Thoracic aorta (tissue), 2 donors: ENCODE data around the gene ATXN7L1. TPM values are rescaled to one million over a fixed set of nuclear protein-coding genes. Genes with fewer than 3 reads are reported as not detected.
"Not testable (repeated sequence)": the region's sequence is repeated elsewhere in the genome, so short reads cannot be mapped to it uniquely, and the experiment has no call there.

ENCODE experiments used
- ATAC-seq: fragments of 150-250 bp; one replicate; pipeline ENCODE4 v1.8.0; 2017; ENCODE audit warnings: low read depth; ENCODE audit not compliant: insufficient number of reproducible peaks, low FRiP score
- DNase-seq: peaks from one replicate; pipeline ENCODE4 v3.0.0-alpha.2; 2020; ENCODE audit warnings: low spot score
- H3K27ac ChIP-seq, 2 donors: fragments of 200-600 bp; sonication (generic); 1 replicate in 1 of 2; 2 replicates in 1 of 2; pipeline ENCODE4 v1.5.1; 2016; ENCODE audit warnings: mild to moderate bottlenecking in 2 of 2, moderate library complexity in 2 of 2
- H3K27me3 ChIP-seq: fragments of 200-600 bp; sonication (generic); replicated peaks from 2 replicates; pipeline ENCODE4 v1.6.0; 2016; ENCODE audit warnings: mild to moderate bottlenecking; ENCODE audit not compliant: insufficient read depth
- H3K36me3 ChIP-seq: fragments of 200-600 bp; sonication (generic); one replicate; pipeline ENCODE4 v1.5.1; 2016
- H3K4me1 ChIP-seq, 2 donors: fragments of 200-600 bp; sonication (generic); 1 replicate in 1 of 2; 2 replicates in 1 of 2; pipeline versions ENCODE4 v1.5.1 to v1.6.0; 2016; ENCODE audit warnings: low read depth in 2 of 2, mild to moderate bottlenecking in 1 of 2; ENCODE audit not compliant: control insufficient read depth in 1 of 2
- H3K4me3 ChIP-seq: fragments of 200-600 bp; sonication (generic); 2 replicates; pipeline ENCODE4 v1.5.1; 2016; ENCODE audit warnings: mild to moderate bottlenecking
- H3K9me3 ChIP-seq: fragments of 200-600 bp; sonication (generic); 2 replicates; pipeline ENCODE4 v1.5.1; 2016
- total RNA-seq, 2 donors: library from RNA; depleted of rRNA; stranded (reverse); fragments of >200 nt; gene quantifications; one replicate each; pipeline versions ENCODE4 v1.1.0 to v1.2.3, GENCODE V29; 2016
- TF ChIP-seq, protein P1 (sequence below): fragments of 200-600 bp; sonication (generic); IDR thresholded peaks from one replicate; pipeline ENCODE4 v1.5.1; 2019; ENCODE audit warnings: antibody characterized with exemption

The ATXN7L1 gene
- total RNA-seq, 2 donors from 2014 or later, result 11.6 to 13.4 TPM

DNA sequence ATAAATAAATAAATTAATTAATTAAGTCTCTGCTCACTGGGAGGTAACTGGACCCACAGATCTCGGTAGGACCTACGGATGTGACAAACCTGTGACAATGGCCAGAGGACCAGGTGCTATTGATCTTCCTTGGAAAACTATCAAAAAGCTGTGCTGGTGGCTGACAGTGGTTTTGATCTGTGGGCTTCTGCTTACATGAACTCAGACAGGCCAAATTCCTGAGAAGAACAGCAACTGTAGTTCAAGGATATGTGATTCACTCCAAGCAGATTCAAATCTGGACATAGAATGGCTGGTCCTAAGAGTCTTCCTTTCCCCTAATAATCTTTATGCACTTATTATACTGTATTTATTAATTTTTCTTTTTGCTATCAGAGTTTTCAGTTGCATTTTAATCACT is 80.0 kb downstream of the ATXN7L1 start:
- TF ChIP-seq, protein P1, sequence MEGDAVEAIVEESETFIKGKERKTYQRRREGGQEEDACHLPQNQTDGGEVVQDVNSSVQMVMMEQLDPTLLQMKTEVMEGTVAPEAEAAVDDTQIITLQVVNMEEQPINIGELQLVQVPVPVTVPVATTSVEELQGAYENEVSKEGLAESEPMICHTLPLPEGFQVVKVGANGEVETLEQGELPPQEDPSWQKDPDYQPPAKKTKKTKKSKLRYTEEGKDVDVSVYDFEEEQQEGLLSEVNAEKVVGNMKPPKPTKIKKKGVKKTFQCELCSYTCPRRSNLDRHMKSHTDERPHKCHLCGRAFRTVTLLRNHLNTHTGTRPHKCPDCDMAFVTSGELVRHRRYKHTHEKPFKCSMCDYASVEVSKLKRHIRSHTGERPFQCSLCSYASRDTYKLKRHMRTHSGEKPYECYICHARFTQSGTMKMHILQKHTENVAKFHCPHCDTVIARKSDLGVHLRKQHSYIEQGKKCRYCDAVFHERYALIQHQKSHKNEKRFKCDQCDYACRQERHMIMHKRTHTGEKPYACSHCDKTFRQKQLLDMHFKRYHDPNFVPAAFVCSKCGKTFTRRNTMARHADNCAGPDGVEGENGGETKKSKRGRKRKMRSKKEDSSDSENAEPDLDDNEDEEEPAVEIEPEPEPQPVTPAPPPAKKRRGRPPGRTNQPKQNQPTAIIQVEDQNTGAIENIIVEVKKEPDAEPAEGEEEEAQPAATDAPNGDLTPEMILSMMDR, result no peak
- no peaks in the 10 kb centered on the region for H3K36me3 ChIP-seq
- no peak for ATAC-seq
- H3K4me3 ChIP-seq, result no peak overlapping the region
- no peaks in the 10 kb centered on the region for H3K27me3 ChIP-seq
- H3K4me1 ChIP-seq, result peaks cover 0 to 9% of the 10 kb centered on the region in 2 donors
- no peak overlapping the region for H3K27ac ChIP-seq
- H3K9me3 ChIP-seq, result no peaks in the 10 kb centered on the region
- no peak for DNase-seq

DNA sequence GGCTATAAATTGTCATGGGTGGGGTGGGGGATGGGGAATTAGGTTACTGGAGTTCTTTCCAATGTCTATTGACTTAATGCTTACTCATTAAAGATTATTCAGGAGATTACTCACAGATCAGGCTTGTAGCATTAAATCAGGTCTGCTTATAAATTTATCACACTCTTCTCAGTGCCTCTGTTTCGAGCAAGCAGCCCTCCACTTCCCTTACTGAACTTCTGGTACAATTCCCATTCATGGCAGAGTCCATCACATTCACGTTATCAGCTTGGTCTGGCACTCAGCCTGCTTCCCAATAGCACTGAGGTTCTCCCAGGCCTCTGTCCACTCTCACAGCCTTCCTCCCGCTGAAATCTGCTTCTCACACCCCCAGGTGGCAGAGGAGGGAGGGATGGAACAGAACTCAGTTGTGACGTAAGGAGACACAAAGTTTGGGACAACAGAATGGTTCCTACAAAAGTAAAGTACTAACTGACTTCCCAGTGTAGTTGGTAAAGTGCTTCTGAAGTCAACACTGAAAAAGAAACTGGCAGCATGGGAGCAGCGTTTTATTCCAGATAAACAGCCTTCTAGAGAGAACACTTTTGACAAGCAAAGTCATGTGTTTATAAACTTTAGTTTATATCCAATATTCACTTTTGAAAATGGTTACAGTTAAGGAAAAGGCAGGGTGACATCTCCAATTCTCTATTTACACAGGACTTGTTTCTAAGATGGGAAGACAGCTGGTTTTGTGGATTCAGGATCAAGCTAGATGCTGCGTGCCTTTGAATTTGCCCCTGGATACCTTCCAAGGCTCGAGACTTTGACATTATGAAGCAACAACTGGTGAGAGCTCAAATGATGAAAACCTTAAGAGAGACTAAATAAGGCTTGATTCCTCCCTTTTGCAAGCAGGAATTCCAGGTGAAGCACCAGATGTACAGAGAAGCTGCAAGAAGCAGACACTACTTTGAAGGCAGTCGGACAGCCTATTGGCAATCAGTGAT is 81.4 kb downstream of the ATXN7L1 start:
- Histone ChIP-seq H3K9me3 (no peaks in the 10 kb centered on the region), H3K4me1 (peaks cover 0 to 9% of the 10 kb centered on the region in 2 donors), H3K27ac (no peak overlapping the region), H3K4me3 (no peak overlapping the region), H3K36me3 (no peaks in the 10 kb centered on the region), H3K27me3 (no peaks in the 10 kb centered on the region)
- ATAC-seq (no peak), DNase-seq (no peak)
- TF ChIP-seq, protein P1, result no peak

DNA sequence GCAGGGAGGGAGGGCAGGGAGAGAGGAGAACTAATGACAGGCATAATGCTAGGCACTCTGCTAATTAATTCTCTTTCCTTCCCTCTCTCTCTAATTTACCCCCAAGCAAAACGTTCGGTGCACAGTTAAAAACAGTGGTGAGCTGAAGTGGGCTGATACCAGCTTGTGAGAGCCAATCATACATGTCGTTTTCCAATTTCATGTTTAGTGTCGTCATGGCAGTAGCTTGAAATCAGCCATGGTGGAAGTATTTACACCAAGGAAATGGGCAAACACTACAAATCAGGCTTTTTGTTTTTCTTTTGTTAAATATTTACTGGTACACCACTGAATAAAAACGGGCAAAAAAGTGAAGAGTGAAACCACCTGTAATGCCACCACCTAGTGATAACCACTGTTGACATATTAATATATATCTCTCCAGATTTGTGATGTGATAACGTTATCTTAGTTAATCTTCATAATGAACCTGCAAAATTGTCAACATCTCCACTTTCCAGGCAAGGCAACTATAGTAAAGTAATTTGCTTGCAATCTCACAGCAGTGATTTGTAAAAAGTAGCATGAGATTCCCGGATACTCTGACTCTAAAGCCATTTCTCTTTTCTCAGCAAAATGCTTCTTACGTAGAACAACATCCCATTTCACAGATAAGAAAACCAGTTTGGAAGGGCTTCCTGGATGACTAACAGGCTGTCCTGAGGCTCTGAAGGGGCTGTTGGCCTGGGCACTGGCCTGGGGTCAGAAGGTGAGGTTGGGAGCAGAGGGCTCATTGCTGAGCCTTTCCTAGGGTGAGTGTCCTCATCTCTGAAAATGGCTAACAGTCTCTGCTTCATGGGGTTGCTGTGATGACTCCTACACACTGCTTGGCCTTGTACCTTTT is 83.7 kb downstream of the ATXN7L1 start:
- no peak overlapping the region for H3K4me3 ChIP-seq
- no peak for ATAC-seq
- no peaks in the 10 kb centered on the region for H3K27me3 ChIP-seq
- TF ChIP-seq, protein P1, result no peak
- no peak overlapping the region for H3K27ac ChIP-seq
- H3K9me3 ChIP-seq, result no peaks in the 10 kb centered on the region
- peaks cover 0 to 9% of the 10 kb centered on the region in 2 donors for H3K4me1 ChIP-seq
- DNase-seq, result no peak
- H3K36me3 ChIP-seq, result no peaks in the 10 kb centered on the region

DNA sequence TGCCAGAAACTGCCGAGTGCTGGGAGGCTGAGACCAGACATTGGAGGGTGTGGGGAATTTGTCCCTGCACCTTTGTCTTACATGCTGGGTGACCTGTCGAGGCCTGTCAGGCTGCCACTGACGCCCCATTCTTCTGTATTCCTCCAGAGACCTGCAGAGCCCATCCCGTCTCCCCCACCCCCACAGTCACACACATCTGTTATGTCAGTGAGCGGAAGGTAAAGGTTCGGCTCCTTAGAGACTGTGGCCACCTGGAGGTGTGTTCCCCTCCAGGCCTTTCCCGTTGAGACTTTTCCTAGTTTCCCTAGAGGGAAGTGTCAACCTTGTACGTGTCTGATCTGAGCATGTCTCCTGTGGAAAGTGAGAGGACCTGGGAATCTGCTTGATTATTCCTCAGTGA is 84.5 kb downstream of the ATXN7L1 start:
- no peaks in the 10 kb centered on the region for H3K27me3 ChIP-seq
- H3K4me1 ChIP-seq, result peaks cover 0 to 9% of the 10 kb centered on the region in 2 donors
- ATAC-seq (no peak), DNase-seq (no peak)
- H3K9me3 ChIP-seq, result no peaks in the 10 kb centered on the region
- H3K27ac ChIP-seq, result no peak overlapping the region
- H3K4me3 ChIP-seq, result no peak overlapping the region
- no peaks in the 10 kb centered on the region for H3K36me3 ChIP-seq
- TF ChIP-seq, protein P1, result no peak

DNA sequence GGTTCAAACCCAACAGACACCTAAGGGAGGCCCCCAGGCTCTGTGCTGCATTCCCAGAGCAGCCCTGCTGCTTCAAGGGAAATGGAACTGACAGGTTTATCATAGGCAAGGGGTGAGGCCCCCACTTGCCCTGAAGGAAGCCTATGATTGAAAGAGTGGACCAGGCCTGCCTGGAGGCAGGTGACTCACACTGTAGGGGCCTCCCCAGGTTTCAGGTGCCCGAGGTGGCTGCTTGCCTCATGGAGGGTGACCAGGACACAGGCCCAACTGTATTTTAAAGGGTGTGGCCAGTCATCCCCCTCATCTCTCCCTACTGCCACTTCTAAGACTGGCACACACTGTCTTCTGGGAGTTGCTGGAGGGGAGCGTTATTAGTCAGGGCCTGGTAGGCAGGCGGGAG is 85.4 kb downstream of the ATXN7L1 start:
- Histone ChIP-seq H3K27ac (no peak overlapping the region), H3K9me3 (no peaks in the 10 kb centered on the region), H3K27me3 (no peaks in the 10 kb centered on the region), H3K4me1 (peaks cover 0 to 9% of the 10 kb centered on the region in 2 donors), H3K4me3 (no peak overlapping the region), H3K36me3 (no peaks in the 10 kb centered on the region)
- ATAC-seq (no peak), DNase-seq (no peak)
- TF ChIP-seq, protein P1, result no peak

DNA sequence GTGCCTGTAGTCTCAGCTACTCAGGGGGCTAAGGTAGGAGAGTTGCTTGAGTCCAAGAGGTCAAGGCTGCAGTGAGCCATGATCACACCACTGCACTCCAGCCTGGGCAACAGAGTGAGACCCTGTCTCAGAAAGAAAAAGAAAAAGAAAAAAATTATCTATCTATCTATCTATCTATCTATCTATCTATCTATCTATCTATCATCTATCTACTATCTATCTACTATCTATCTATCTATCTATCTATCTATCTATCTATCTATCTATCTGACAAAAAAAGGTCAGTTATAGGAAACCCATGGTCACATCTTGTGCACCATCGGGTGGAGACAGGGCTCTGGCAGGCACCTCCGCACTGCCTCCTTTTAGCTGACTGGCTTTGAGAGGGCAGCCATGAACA is 85.9 kb downstream of the ATXN7L1 start:
- not testable (repeated sequence) for DNase-seq

More for the DNA sequence above, 85.9 kb downstream of the ATXN7L1 start:
- not testable (repeated sequence) for H3K36me3 ChIP-seq, H3K27me3 ChIP-seq, ATAC-seq, H3K4me1 ChIP-seq, H3K9me3 ChIP-seq, H3K4me3 ChIP-seq, H3K27ac ChIP-seq
